ENCODE measurements around the gene APBB1. TPM values are rescaled to one million over a fixed set of nuclear protein-coding genes. Genes with fewer than 3 reads are reported as not detected.

The APBB1 gene
- polyA plus RNA-seq, 1 experiment = 42.2 TPM

- Histone ChIP-seq H3K9me3 (ENCODE audit: control insufficient read depth, insufficient read depth, low read length) (no peaks in the 10 kb centered on the region), H3K27me3 (ENCODE audit: control insufficient read depth, insufficient read depth, low read length) (peaks cover 2% of the 10 kb centered on the region), H3K4me3 (ENCODE audit: low read depth, low read length) (no peak overlapping the region), H3K27ac (ENCODE audit: low read depth, low read length) (no peak overlapping the region)
- ChIA-PET CTCF (interaction anchor here (0.6 to 12.7 kb wide), 83 partner anchors 8 to 1216 kb away, joined by 3 to 604 read pairs (median 5); partner anchors contain the start of genes APBB1, ARFIP2, CCKBR and HPX), POLR2A (interaction anchor here (0.9 to 1.4 kb wide), 5 partner anchors 12 to 233 kb away, joined by 3 to 7 read pairs (median 4); partner anchors contain the start of genes ARFIP2, CAVIN3, SMPD1 and TAF10)
- TF ChIP-seq, protein P1, sequence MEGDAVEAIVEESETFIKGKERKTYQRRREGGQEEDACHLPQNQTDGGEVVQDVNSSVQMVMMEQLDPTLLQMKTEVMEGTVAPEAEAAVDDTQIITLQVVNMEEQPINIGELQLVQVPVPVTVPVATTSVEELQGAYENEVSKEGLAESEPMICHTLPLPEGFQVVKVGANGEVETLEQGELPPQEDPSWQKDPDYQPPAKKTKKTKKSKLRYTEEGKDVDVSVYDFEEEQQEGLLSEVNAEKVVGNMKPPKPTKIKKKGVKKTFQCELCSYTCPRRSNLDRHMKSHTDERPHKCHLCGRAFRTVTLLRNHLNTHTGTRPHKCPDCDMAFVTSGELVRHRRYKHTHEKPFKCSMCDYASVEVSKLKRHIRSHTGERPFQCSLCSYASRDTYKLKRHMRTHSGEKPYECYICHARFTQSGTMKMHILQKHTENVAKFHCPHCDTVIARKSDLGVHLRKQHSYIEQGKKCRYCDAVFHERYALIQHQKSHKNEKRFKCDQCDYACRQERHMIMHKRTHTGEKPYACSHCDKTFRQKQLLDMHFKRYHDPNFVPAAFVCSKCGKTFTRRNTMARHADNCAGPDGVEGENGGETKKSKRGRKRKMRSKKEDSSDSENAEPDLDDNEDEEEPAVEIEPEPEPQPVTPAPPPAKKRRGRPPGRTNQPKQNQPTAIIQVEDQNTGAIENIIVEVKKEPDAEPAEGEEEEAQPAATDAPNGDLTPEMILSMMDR (IDR thresholded peaks at IDR 0.05; ENCODE audit: low read depth, low read length) = no peak
- no peak for DNase-seq (ENCODE audit: low read depth, low spot score)
These were observed 40.3 kb downstream of the APBB1 start for GRCh38 chr11:6378640-6378989.

GRCh38 chr11:6377902-6378639 lies 40.8 kb downstream of the APBB1 start:
- no peaks in the 10 kb centered on the region for H3K9me3 ChIP-seq (ENCODE audit: control insufficient read depth, insufficient read depth, low read length)
- H3K27ac ChIP-seq (ENCODE audit: low read depth, low read length) = no peak overlapping the region
- ChIA-PET POLR2A (interaction anchor here (1.4 kb wide), 1 partner anchor 12 kb away, joined by 7 read pairs; the partner anchor contains the start of gene SMPD1), CTCF (interaction anchor here (0.7 to 12.7 kb wide), 36 partner anchors 10 to 380 kb away, joined by 3 to 604 read pairs (median 12); partner anchors contain the start of genes APBB1, ARFIP2, CCKBR and HPX)
- H3K4me3 ChIP-seq (ENCODE audit: low read depth, low read length) = no peak overlapping the region
- peaks cover 2% of the 10 kb centered on the region for H3K27me3 ChIP-seq (ENCODE audit: control insufficient read depth, insufficient read depth, low read length)
- TF ChIP-seq, protein P1 (IDR thresholded peaks at IDR 0.05; ENCODE audit: low read depth, low read length) = no peak
- DNase-seq (ENCODE audit: low read depth, low spot score) = no peak

DNA sequence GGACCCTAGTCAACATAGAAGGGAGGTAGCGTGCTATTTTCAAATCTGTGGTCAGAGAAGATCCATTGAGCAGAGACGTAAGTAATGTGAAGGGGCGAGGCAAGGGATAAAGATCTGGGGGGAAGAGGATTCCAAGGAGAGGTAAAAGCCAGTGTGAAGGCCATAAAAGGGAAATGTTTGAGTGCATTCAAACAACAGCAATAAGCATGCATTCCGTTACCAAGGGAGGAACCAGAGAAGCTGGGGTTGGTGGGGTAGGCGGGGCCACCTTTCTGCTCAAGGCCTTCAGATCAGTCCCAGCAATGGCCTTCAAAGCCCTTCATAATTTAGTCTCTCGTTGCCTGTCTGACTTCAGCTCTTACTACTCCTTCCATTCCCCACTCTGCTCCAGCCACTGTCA lies 47.1 kb downstream of the APBB1 start:
- TF ChIP-seq, protein P1 (IDR thresholded peaks at IDR 0.05; ENCODE audit: low read depth, low read length) = no peak
- H3K27ac ChIP-seq (ENCODE audit: low read depth, low read length) = no peak overlapping the region
- POLR2A ChIA-PET = no interaction called here
- H3K4me3 ChIP-seq (ENCODE audit: low read depth, low read length) = no peak overlapping the region
- no peak for DNase-seq (ENCODE audit: low read depth, low spot score)
- CTCF ChIA-PET = interaction anchor here (1.2 to 3.3 kb wide), 4 partner anchors 8 to 333 kb away, joined by 3 to 54 read pairs (median 12); no protein-coding TSS in a partner anchor
- peaks cover under 1% of the 10 kb centered on the region for H3K27me3 ChIP-seq (ENCODE audit: control insufficient read depth, insufficient read depth, low read length)
- no peaks in the 10 kb centered on the region for H3K9me3 ChIP-seq (ENCODE audit: control insufficient read depth, insufficient read depth, low read length)

DNA sequence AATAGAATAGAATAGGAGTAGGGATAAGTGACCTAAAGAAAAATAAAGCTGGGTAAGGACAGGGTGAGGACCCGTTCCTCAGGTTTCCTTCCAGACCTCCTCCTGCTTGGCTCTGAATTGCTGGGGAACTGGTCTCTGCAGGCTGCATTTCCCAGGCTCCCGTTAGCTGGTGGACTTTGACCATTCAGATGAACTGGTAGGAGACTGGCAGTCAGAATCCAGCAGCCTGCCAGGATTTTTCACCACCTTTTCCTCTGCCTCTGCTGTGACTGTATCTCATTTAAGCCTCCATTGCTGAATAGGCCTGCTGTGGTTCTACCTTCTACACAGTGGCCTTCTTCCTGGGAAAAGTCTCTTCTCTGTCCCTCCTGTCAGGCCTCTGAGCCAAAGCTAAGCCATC lies 53.2 kb downstream of the APBB1 start:
- no peaks in the 10 kb centered on the region for H3K27me3 ChIP-seq (ENCODE audit: control insufficient read depth, insufficient read depth, low read length)
- H3K9me3 ChIP-seq (ENCODE audit: control insufficient read depth, insufficient read depth, low read length) = no peaks in the 10 kb centered on the region
- no peak overlapping the region for H3K27ac ChIP-seq (ENCODE audit: low read depth, low read length)
- ChIA-PET CTCF (interaction anchor here (1.2 kb wide), 1 partner anchor 13 kb away, joined by 7 read pairs; no protein-coding TSS in a partner anchor), POLR2A (no interaction called here)
- no peak overlapping the region for H3K4me3 ChIP-seq (ENCODE audit: low read depth, low read length)
- TF ChIP-seq, protein P1 (IDR thresholded peaks at IDR 0.05; ENCODE audit: low read depth, low read length) = no peak
- no peak for DNase-seq (ENCODE audit: low read depth, low spot score)
